Measurements from ENCODE around the gene ESYT2. TPM values are rescaled to one million over a fixed set of nuclear protein-coding genes. Genes with fewer than 3 reads are reported as not detected.

Gene ESYT2
- polyA plus RNA-seq, 1 donor: 47.7 TPM

- DNase-seq: no peak
These were observed 84.1 kb downstream of the ESYT2 start for GRCh38 chr7:158745057-158745715.

- DNase-seq: no peak
These were observed 85.2 kb downstream of the ESYT2 start for GRCh38 chr7:158744070-158744469.

GRCh38 chr7:158743219-158743618, 86.1 kb downstream of the ESYT2 start:
- no peak for DNase-seq

- DNase-seq: no peak
These were observed 87.1 kb downstream of the ESYT2 start for GRCh38 chr7:158742065-158742821.

GRCh38 chr7:158741294-158741666, 88.0 kb downstream of the ESYT2 start:
- DNase-seq: no peak

DNA sequence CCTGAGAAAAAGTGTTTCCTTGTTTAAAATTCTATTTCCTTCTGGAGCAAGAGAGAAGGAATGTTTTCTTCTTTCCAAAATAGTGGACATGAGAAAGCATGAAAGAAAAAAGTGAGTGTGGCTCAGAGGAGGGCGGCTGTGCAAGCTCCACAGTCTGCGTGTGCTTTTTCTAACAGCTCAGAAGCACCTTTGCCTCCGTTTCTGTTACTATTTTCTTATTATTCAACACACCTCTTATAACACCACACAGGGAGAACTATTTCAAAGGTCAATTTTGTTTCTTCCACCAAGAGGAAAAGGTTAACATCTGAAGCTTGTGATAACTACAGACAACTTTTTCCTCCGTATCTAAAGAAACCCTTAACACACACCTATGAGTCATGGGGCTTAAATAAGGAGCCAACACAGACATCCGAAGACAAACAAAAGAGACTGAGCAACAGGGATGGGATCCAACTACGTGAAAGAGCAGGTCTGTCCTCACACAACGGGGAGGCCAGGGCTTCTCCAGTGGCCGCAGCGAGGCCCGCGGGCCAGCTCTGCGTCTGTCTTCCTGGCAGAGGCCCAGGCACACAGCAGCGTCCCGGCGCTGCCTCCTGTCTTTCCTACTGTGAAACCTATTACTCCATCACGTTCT, 88.5 kb downstream of the ESYT2 start:
- no peak for DNase-seq

GRCh38 chr7:158740013-158740656, 89.2 kb downstream of the ESYT2 start:
- no peak for DNase-seq

- no peak for DNase-seq
These were observed 90.5 kb downstream of the ESYT2 start for GRCh38 chr7:158738841-158739240.

GRCh38 chr7:158737064-158737695, 92.1 kb downstream of the ESYT2 start:
- no peak for DNase-seq

DNA sequence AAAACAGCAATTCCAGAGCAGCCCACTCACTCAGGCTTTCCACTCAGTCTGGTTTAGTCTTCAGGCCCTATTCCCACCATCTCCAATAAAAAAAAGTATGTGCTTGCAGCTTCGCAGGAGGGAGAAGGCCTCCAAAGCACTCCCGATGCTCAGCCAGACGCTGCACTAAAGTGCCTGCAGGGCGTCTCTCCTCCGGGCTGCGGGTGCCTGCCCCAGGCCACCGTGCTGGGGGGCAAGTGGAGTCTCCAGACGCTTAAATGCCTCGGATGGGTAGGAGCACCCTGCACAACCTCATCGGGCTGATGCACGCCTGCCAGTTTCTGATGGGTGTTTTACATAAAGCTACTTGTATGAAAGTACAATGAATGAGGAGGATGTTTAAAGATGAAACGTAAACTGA, 93.4 kb downstream of the ESYT2 start:
- DNase-seq: no peak

DNA sequence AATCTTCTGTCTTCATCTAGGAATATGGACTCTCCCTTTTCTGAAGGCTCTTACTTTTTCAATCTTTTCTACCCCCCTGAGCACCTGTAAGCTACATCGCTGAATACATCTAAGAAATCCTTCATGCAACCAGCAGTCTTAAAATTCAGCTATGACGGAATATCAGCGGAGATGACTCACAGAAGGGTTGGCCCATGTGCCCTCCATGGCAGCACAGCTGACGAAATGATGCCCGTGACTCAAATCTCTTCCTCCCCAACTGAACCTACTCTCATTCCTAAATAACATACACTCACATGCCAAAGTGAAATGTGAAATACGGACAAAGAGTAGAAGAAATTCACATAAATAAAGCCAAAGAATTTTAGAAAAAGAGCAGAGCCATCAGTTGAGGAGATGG, 94.4 kb downstream of the ESYT2 start:
- DNase-seq: no peak

DNA sequence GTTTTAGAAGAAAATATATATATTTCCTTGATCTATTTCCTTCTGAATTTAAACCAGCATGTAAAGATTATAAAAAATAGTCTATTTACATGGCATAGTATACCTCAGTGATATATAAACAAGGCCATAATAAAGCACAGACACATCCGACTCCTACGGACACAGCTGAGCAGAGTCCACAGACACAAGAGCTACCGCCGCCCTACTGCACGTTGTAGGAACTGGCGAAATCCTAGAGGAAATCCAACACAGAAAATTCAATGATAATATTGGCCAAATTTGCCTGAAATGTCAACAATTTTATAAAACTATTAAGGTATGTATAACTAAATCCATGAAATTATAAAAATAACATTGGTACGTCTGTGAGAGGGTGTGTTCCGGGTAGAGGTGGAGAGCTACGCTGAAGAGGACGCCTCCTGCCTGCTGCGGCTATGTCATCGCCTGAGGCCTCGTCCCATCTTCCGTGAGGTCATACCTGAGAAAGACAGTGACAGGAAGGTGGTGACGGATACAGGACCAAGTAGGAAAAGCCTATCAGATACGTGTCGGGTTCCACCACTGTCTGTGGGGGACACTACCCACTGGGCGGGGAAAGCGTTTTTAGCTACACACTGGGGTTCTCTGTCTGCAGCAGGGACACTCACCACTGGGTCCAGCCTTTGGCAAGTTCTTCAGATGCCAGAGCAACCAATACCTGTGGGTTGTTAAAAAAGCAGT, 95.4 kb downstream of the ESYT2 start:
- no peak for DNase-seq

DNA sequence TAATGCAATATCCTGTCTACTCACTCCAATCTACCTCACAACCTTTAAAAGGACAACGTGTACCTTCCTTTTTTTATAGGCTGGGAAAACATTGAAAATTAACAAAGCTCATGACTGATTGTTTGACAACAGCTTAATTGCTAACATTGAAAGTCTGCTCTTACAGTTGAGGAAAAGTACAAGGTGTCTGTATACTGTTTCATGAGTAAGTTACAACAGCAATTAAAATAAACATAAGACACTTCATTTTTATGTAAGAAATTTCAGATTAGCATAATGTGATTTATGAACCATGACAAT, 96.1 kb downstream of the ESYT2 start:
- DNase-seq: no peak

GRCh38 chr7:158732494-158733219, 96.7 kb downstream of the ESYT2 start:
- no peak for DNase-seq

- no peak for DNase-seq
These were observed 97.5 kb downstream of the ESYT2 start for GRCh38 chr7:158731761-158732160.

DNA sequence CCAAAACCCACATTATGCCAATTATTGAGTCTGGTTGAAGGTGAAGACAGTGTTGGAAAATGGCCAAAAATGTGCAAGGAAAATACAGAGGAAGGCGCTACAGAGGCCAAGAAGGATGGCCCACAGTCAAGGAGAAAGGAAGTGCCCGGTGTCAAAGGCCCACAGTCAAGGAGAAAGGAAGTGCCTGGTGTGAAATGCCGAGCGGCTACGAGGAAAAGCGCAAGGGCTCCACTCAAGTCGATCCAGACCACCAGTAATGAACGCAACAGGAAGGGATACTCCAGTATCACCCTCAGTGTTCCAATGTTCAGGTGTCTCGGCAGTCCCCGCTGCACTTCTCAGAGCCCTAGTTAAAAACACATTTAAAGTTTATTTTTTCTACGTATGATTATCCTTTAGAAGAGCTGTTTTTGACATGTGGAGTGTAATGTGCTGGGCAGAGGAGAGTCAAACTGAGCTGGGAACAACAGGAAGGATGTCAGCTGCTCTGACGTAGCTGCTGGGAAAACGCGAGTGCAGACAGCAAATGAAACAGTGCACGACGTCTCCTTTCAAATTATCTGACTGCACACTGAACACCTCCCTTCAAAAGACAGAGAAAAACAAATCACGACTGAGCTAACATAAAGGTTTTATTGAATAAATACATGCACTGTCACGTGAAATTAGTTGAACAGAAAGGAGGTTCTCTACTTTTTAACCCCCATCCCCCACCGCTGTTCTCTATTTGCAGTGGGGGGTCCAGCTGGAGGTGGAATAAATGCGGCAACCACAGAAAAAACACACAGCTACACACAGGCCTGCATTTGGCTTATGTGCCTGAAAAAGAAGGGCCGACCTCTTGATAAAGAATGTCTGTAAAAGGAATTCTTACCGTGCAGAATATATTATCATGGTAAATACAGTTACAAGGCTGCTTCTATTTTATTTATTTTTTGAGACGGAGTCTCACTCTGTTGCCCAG, 98.6 kb downstream of the ESYT2 start:
- DNase-seq: no peak

- no peak for DNase-seq
These were observed 99.5 kb downstream of the ESYT2 start for GRCh38 chr7:158729646-158730382.

DNA sequence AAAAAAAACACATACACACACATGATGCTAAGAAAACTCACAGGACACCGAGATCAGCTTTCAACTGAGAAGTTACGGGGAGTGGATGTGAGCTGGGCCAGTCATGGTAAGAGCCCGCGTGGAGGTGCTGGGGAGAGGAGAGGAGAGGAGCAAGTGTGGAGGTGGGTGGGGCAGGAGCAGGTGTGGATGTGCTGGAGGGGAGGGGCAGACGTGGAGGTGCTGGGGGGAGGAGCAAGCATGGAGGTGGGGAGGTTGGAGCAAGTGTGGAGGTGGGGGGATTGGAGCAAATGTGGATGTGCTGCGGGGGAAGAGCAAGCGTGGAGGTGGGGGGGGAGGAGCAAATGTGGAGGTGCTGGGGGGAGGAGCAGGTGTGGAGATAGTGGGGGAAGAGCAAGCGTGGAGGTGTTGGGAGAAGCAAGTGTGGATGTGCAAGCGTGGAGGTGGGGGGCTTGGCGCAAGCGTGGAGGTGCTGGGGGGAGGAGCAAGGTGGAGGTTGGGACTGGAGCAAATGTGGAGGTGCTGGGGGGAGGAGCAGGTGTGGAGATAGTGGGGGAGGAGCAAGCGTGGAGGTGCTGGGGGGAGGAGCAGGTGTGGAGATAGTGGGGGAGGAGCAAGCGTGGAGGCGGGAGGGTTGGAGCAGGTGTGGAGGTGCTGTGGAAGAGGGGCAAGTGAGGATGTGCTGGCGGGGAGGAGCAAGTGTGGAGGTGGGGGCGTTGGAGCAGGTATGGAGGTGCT, 100.2 kb downstream of the ESYT2 start:
- DNase-seq: no peak

- no peak for DNase-seq
These were observed 101.6 kb downstream of the ESYT2 start for GRCh38 chr7:158727690-158728089.
